Head of caudate nucleus (tissue), 42 donors: ENCODE measurements around the gene IRX3.
"Not testable (repeated sequence)": the region's sequence is repeated elsewhere in the genome, so short reads cannot be mapped to it uniquely, and the experiment has no call there.

Experiments used
- DNase-seq, 42 donors: peaks; one replicate each; pipeline versions ENCODE4 v3.0.0 to v3.0.0-alpha.2; 2020 to 2021; ENCODE audit warnings: mixed read lengths in 7 of 42
- intact Hi-C: fragments of 100-400 bp; cut with DNase I; formaldehyde crosslinking; loops from one replicate; pipeline ENCODE4 v1.15.0; 2022

IRX3 gene

GRCh38 chr16:54282202-54282927 lies 4.2 kb downstream of the IRX3 start:
- intact Hi-C loops: no loop called here
- peak in 28 of 42 donors; percentile 8 to 74 (median 42) for DNase-seq

GRCh38 chr16:54281535-54282201 lies 4.9 kb downstream of the IRX3 start:
- intact Hi-C loops: no loop called here
- peak in 2 of 42 donors; percentile 31 for DNase-seq

- intact Hi-C loops: no loop called here
Measured at GRCh38 chr16:54280751-54281150, 5.8 kb downstream of the IRX3 start.

GRCh38 chr16:54277845-54278703 lies 8.5 kb downstream of the IRX3 start:
- intact Hi-C loops: no loop called here
- peak in 24 of 42 donors; percentile 6 to 73 (median 42) for DNase-seq

More at GRCh38 chr16:54280751-54281150, 5.8 kb downstream of the IRX3 start:
- DNase-seq: peak in 2 of 42 donors; percentile 16

DNA sequence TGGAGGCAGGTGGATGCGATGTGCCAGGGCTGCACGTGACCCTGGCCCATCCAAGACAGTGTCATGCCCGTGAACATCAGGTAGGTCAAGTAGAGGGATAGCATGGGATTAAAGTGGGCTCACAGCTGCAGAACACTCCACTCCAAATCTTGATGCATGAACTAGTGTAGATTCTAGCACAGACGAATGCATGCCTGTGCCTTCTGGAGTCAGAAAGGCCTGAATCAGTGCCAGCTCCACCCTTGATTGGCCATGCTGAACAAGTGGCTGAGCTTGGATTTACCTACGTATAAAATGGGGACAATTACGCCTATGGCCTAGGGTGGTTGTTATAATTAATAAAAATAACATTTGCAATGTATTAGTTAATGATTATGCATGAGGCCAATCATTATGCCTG lies 10.6 kb downstream of the IRX3 start:
- no peak for DNase-seq
- intact Hi-C loops: no loop called here

- intact Hi-C loops: no loop called here
- DNase-seq: no peak
Measured at GRCh38 chr16:54273566-54273965, 13.0 kb downstream of the IRX3 start.

GRCh38 chr16:54270711-54271110 lies 15.9 kb downstream of the IRX3 start:
- peak in 1 of 42 donors; percentile 2 for DNase-seq
- intact Hi-C loops: no loop called here

DNA sequence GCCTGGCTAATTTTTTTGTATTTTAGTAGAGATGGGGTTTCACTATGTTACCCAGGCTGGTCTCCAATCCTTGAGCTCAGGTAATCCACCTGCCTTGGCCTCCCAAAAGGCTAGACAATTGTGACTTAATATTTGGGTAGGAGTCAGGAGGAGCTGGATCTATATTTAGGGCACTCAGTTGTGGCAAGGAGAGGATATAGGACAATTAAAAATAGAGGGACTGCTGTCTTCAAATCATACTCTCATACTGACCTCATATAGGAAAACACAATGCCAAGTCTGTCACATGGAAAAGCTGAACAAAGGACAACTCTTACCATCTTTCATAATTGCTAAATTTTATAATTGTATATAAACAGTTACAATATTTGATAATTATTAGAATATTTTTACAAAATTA lies 17.1 kb downstream of the IRX3 start:
- DNase-seq: no peak
- intact Hi-C loops: no loop called here

DNA sequence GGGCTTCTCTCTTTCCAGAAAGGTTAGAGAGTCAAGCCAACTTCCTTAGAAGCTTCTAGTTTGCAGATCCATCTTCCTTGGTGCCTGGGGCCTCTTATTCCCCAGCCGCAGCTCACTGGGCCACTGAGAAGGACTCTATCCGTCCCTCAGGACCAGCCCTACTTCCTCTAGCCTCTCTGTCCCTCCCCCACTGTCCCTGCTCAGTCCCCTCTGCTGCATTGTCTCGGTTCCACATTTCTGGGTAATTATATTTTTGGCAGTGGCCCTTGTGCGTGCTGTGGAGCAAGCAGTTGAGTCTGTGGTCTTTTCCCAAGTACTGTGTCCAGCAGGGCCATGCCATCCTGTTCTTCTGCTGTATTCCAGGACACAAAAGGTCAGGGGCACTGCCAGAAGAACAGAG lies 17.8 kb downstream of the IRX3 start:
- intact Hi-C loops: no loop called here
- no peak for DNase-seq

DNA sequence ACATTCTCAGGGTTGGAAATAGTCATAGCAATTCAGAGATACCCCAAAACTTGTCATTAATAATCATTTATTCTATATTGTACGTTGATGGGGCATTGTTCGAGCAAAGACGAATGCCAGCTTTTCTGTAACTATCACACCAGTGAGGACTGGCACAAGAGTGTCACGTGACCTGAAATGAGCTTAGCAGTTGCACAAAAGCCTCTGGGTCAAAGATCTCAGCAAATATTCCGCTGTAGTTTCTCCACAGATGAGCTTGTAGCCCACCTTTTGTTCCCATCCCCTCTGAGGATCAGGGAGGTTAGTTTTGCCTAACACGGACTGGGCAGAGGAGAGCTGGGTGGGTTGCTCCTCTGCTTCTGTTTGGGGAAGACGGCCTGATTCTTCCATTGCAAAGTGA lies 18.2 kb downstream of the IRX3 start:
- intact Hi-C loops: no loop called here

GRCh38 chr16:54266363-54266955 lies 20.1 kb downstream of the IRX3 start:
- intact Hi-C loops: no loop called here
- no peak for DNase-seq

More for the DNA sequence above, 18.2 kb downstream of the IRX3 start:
- no peak for DNase-seq

- DNase-seq: peak in 1 of 42 donors; percentile 8
- intact Hi-C loops: no loop called here
Measured at GRCh38 chr16:54265575-54266107, 20.9 kb downstream of the IRX3 start.

DNA sequence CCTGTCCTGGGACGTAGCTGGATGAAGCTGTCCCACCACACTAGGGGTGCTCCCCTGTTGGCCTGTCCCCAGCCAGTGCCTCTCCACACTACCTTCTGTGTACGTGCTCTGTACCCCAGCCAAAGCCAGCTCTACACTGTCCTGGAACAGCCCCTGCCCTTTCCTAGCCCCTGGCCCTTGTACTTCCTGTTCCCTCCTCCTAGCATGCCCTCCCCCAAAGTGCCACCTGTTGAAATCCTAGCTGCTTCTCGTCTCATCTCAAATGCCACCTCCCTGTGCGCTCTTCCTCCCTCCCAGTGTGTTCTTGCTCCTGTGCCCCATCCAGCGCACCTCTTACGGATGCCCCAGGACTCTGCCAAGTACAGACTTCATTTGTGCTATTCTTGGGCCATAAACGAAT lies 33.5 kb downstream of the IRX3 start:
- no peak for DNase-seq
- intact Hi-C loops: no loop called here

DNA sequence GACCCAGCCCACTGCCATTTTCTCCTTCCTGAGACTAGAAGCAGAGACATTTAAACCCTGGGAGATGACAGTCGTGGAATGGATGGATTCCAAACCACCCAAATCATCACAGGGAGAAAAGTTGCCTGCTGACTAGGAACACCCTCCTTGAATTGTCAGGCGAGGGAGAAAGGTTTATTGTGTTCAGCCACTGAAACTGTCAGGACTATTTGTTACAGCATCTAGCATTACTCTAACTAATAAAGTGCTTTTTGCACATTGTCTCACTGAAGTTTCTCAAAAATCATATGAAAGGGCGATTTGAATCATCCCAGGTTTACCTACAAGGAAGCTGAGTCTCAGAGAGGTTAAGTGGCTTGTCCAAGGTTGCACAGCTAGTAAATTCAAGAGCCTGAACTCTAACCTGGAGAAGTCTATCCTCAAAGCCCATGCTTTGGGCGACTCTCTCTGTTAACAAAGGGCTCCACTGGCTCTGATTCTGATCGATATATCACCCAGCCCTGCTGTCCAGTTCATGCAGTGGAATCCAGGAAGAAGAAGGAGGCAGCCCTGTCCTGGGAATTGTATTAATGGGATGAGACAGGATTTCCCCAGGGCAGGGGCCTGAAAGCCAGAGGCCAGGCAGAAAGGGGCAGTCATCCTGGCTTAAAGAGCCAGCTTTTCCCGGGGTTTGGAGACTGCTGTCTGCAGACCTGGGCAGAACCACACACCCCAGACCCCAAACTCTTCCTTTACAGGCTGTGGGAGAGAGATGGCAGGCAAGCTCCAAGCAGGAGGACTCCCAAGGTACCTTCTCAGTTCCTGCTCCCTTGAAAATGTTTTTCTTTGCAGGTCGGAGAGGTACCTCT lies 37.5 kb downstream of the IRX3 start:
- DNase-seq: peak in 2 of 42 donors; percentile 9 to 19
- intact Hi-C loops: no loop called here

- intact Hi-C loops: not testable (repeated sequence)
Measured at GRCh38 chr16:54247705-54248104, 38.9 kb downstream of the IRX3 start.

GRCh38 chr16:54246454-54246821 lies 40.1 kb downstream of the IRX3 start:
- intact Hi-C loops: no loop called here
- DNase-seq: peak in 1 of 42 donors; percentile 8

More at GRCh38 chr16:54247705-54248104, 38.9 kb downstream of the IRX3 start:
- not testable (repeated sequence) for DNase-seq

DNA sequence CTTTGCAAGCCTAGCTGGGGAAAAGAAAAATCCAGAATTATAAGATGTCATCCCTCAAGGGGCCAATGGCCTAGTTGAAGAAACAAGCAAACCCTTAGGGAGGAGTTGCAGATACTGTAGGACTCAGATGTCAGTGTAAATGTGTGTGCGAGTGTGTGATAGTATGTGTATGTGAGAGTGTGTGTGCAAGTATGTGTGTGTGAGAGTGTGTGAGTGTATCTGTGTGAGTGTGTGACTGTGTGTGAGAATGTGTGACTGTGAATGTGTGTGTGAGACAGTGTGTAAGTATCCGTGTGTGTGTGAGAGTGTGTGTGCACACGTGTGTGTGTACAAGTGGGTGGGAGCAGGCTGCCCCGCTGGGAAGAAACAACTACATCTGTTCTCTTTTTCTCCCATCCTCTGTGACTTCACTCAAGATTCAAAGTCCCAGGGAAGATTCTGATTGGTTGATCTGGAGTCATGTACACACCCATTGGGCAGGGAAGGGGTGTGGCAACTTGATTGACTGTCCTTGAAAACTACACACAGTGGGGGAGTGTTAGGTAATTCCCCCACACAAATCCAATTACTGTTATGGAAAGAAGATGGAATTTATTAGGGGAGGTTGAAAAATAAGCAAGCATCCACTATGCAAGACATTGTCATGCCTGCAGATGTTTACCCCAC lies 40.7 kb downstream of the IRX3 start:
- no peak for DNase-seq
- intact Hi-C loops: no loop called here
